Upper lobe of left lung (tissue), 6 donors: Measurements from ENCODE around the gene LCE1E. TPM values are rescaled to one million over a fixed set of nuclear protein-coding genes. Genes with fewer than 3 reads are reported as not detected.
A peak's percentile ranks its signal among the peaks of the same experiment; 100 is the strongest.

Experiments used
- ATAC-seq, 2 donors: fragments of 200-7000 bp; cut with Tn5 transposase; one replicate each; pipeline ENCODE4 v1.9.1; 2022; ENCODE audit warnings: mild to moderate bottlenecking in 2 of 2, moderate library complexity in 2 of 2; ENCODE audit not compliant: low FRiP score in 2 of 2
- DNase-seq, 2 donors: peaks; one replicate each; pipeline ENCODE4 v3.0.0-alpha.2; 2019 to 2020
- H3K27ac ChIP-seq, 4 donors: fragments of 200-600 bp; sonication (generic); one replicate each; pipeline ENCODE4 v1.5.1; 2016 to 2019
- H3K27me3 ChIP-seq, 4 donors: fragments of 200-600 bp; sonication (generic); one replicate each; pipeline ENCODE4 v1.5.1; 2017 to 2019
- H3K36me3 ChIP-seq, 4 donors: fragments of 200-600 bp; sonication (generic); one replicate each; pipeline ENCODE4 v1.5.1; 2016 to 2019
- H3K4me1 ChIP-seq, 4 donors: fragments of 200-600 bp; sonication (generic); one replicate each; pipeline ENCODE4 v1.5.1; 2018 to 2019
- H3K4me3 ChIP-seq, 4 donors: fragments of 200-600 bp; sonication (generic); one replicate each; pipeline ENCODE4 v1.5.1; 2017 to 2019; ENCODE audit warnings: mild to moderate bottlenecking in 2 of 4, moderate library complexity in 1 of 4
- H3K9me3 ChIP-seq, 4 donors: fragments of 200-600 bp; sonication (generic); one replicate each; pipeline ENCODE4 v1.5.1; 2018 to 2019
- EP300 ChIP-seq, 4 donors: sonication (generic); formaldehyde crosslinking; IDR thresholded peaks; one replicate each; pipeline ENCODE4 v1.5.1; 2017; ENCODE audit warnings: antibody characterized with exemption in 4 of 4, control low read depth in 2 of 4
- POLR2A ChIP-seq, 4 donors: fragments of 450-650 bp; IDR thresholded peaks; one replicate each; pipeline ENCODE4 v1.5.1; 2016 to 2017; ENCODE audit warnings: antibody characterized with exemption in 4 of 4, mild to moderate bottlenecking in 2 of 4
- POLR2AphosphoS5 ChIP-seq, 2 donors: sonication (generic); formaldehyde crosslinking; IDR thresholded peaks; one replicate each; pipeline ENCODE4 v1.5.1; 2017; ENCODE audit warnings: antibody characterized with exemption in 2 of 2
- WGBS, 2 donors: methylation state at CpG; one replicate each; pipeline ENCODE4 v1.1.5; 2017 to 2018; 5-methylcytosine and 5-hydroxymethylcytosine counted together
- total RNA-seq, 6 donors: library from RNA; depleted of rRNA in 4 of 6; stranded (reverse); fragments of >200 nt in 4 of 6; gene quantifications; one replicate each; pipeline versions ENCODE4 v1.1.0 to v1.2.1, GENCODE V29; 2016 to 2021
- TF ChIP-seq, protein P1 (sequence below), 6 experiments: fragments of 450-650 bp in 4 of 6; fragments of 200-600 bp in 2 of 6; sonication (generic) in 2 of 6; IDR thresholded peaks; one replicate each; pipeline ENCODE4 v1.5.1; 2016 to 2019; ENCODE audit warnings: antibody characterized with exemption in 6 of 6
- donor health status: DM: no; HTN: no; CAD: no; lungs with moderate emphysema.
- donor health status: DM: no; HTN: yes; CAD: no; lungs with severe emphysema.

LCE1E gene
- total RNA-seq, 6 donors from 2014 or later: not detected

DNA sequence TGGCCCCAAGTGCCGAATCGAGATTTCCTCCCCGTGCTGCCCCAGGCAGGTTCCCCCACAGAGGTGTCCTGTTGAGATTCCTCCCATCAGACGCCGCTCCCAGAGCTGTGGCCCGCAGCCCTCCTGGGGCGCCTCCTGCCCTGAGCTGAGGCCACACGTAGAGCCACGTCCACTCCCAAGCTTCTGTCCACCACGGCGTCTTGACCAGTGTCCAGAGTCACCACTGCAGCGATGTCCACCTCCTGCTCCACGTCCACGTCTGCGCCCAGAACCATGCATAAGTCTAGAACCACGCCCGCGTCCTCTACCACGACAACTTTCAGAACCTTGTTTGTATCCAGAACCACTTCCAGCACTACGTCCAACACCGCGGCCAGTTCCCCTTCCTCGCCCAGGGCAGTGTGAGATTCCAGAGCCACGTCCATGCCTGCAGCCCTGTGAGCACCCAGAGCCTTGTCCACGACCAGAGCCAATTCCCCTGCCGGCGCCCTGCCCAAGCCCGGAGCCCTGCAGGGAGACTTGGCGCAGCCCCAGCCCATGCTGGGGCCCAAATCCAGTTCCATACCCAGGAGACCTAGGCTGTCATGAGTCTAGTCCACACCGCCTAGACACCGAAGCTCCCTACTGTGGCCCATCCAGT lies 25.4 kb upstream of the LCE1E start:
- Histone ChIP-seq H3K27ac (no peak overlapping the region), H3K9me3 (no peaks in the 10 kb centered on the region), H3K36me3 (no peaks in the 10 kb centered on the region), H3K4me1 (no peaks in the 10 kb centered on the region), H3K27me3 (no peaks in the 10 kb centered on the region), H3K4me3 (no peak overlapping the region)
- 92 to 93% methylated on average over 27 to 31 of the region's 31 CpGs for WGBS, 2 donors
- DNase-seq (peak in 1 of 2 donors; percentile 71), ATAC-seq (peak; percentile 24 to 32)
- no peak for TF ChIP-seq POLR2A (IDR thresholded peaks at IDR 0.05)

DNA sequence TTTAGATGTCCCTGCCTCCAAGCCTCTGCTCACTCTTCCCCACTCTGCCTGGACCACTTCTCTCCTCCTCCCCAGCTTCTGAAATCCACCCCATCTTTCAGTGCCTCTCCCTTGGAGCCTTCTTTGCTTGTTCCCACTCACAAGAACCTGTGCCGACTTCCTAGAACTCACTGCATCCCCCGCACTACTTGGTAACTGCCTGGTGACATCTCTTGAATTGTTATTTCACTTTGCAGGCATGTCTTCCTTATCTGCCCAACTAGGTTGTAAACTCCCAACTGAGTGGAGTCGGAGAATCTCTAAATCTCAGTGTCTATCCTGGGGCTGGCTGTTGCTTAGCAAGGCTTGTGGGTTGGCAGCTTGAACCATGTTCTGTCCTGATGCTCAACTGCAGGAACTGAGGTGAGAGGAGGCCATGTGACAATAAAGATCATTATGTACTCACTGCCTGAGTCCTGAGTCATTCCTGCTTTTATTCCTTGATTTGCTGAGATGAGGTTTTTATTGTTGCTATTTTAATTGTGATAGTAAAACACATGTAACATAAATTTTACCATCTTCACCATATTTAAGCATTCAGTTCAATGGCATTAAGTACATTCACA lies 24.3 kb upstream of the LCE1E start:
- ATAC-seq: no peak
- TF ChIP-seq, protein P1, sequence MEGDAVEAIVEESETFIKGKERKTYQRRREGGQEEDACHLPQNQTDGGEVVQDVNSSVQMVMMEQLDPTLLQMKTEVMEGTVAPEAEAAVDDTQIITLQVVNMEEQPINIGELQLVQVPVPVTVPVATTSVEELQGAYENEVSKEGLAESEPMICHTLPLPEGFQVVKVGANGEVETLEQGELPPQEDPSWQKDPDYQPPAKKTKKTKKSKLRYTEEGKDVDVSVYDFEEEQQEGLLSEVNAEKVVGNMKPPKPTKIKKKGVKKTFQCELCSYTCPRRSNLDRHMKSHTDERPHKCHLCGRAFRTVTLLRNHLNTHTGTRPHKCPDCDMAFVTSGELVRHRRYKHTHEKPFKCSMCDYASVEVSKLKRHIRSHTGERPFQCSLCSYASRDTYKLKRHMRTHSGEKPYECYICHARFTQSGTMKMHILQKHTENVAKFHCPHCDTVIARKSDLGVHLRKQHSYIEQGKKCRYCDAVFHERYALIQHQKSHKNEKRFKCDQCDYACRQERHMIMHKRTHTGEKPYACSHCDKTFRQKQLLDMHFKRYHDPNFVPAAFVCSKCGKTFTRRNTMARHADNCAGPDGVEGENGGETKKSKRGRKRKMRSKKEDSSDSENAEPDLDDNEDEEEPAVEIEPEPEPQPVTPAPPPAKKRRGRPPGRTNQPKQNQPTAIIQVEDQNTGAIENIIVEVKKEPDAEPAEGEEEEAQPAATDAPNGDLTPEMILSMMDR (IDR thresholded peaks at IDR 0.05): no peak
- TF ChIP-seq POLR2AphosphoS5 (IDR thresholded peaks at IDR 0.05) (no peak), POLR2A (IDR thresholded peaks at IDR 0.05) (no peak), EP300 (IDR thresholded peaks at IDR 0.05) (no peak)
- H3K36me3 ChIP-seq: no peaks in the 10 kb centered on the region
- H3K27ac ChIP-seq: no peak overlapping the region
- H3K4me3 ChIP-seq: no peak overlapping the region
- no peaks in the 10 kb centered on the region for H3K4me1 ChIP-seq
- no peaks in the 10 kb centered on the region for H3K27me3 ChIP-seq
- 73 to 85% methylated on average over 3 of the region's 3 CpGs for WGBS, 2 donors
- DNase-seq: no peak
- no peaks in the 10 kb centered on the region for H3K9me3 ChIP-seq

DNA sequence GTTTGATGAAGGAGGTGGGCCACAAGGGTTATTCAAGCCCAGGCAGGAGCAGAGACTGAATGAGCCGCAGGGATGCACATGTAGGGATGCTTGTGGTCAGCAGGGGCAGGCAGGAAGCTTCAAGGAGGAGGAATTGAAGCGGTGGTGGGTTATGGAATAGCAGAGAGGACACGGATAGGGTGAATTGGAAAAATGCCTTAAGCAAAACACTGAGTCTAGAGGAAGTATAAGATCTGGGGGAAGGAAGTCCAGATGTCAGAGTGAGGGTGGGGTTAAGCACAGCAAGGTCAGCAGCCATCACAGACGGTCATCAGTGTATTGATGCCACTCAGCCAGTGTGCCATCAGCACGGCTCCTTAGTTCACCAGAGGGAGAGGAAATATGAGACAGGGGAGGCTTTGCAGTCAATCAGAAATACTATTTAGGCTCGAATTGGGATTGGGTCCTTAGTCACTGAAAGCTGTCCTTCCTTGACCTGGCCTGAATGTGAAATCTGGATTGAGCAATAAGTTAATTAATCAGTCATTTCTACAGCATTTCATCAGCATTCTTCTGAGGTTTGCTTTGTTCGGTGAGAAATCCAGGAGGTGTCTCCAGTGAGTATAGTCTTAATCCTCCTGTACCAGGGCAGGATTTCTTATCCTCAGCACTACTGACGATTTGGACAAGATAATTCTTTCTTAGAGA lies 17.1 kb upstream of the LCE1E start:
- Histone ChIP-seq H3K4me3 (no peak overlapping the region), H3K4me1 (no peaks in the 10 kb centered on the region), H3K36me3 (no peaks in the 10 kb centered on the region), H3K9me3 (no peaks in the 10 kb centered on the region), H3K27me3 (no peaks in the 10 kb centered on the region), H3K27ac (no peak overlapping the region)
- ATAC-seq (no peak), DNase-seq (no peak)
- 48 to 56% methylated on average over 8 of the region's 8 CpGs for WGBS, 2 donors
- TF ChIP-seq EP300 (IDR thresholded peaks at IDR 0.05): no peak
- TF ChIP-seq POLR2A (IDR thresholded peaks at IDR 0.05): no peak
- no peak for TF ChIP-seq POLR2AphosphoS5 (IDR thresholded peaks at IDR 0.05)
- TF ChIP-seq, protein P1 (IDR thresholded peaks at IDR 0.05): no peak

DNA sequence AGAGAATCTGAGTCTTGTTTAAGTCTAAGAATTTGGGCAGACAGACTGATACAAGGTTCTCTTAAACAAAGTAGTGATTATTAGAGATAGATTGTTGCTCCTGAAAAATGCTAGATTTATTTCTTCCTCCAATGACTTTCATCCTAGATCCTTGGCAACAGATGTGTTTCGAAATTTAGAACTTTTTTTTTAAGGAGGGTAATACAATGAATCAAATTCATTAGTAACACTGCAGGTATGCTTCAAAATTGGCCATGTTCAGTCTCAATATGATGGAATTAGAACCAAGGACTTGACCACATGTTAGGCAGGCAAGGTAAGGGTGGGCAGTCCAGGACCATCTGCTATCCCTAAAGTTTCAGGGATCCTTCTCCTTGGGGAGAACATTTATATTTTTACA lies 15.6 kb upstream of the LCE1E start:
- TF ChIP-seq POLR2A (IDR thresholded peaks at IDR 0.05) (no peak), POLR2AphosphoS5 (IDR thresholded peaks at IDR 0.05) (no peak), EP300 (IDR thresholded peaks at IDR 0.05) (no peak)
- TF ChIP-seq, protein P1 (IDR thresholded peaks at IDR 0.05): no peak
- Histone ChIP-seq H3K27me3 (no peaks in the 10 kb centered on the region), H3K4me1 (no peaks in the 10 kb centered on the region), H3K9me3 (no peaks in the 10 kb centered on the region), H3K36me3 (no peaks in the 10 kb centered on the region), H3K27ac (no peak overlapping the region), H3K4me3 (no peak overlapping the region)
- ATAC-seq: no peak
- no peak for DNase-seq
- WGBS, 2 donors: 78 to 87% methylated on average over 1 of the region's 1 CpG

DNA sequence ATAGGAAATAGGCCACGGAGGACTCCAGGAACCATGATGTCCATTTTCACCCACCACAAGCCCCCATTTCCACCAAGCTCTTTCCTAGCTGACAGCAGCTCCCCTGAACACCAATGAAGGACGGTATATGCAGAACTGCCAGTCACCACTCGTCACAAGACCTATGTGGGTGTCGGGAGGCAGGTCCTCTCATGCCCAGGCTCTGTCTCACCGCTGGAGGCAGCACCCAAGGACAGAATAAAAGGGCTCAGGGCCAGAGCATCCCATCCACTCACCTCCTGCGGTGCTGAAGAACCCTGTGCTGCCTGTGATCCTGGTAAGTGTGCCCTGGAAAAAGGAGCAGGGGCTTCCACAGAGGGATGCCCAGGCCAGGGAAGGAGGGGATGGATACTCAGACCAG lies 11.2 kb upstream of the LCE1E start, which contains the start of gene LCE1F:
TSS of gene LCE1F (plus strand) at position 266 of the 400 bp plus-strand sequence. CDS start 1,232 bp downstream, outside the sequence.
- no peaks in the 10 kb centered on the region for H3K4me1 ChIP-seq
- DNase-seq (no peak), ATAC-seq (no peak)
- H3K27me3 ChIP-seq: no peaks in the 10 kb centered on the region
- no peak within 1 kb of the TSS for H3K27ac ChIP-seq
- WGBS, 2 donors: 67 to 73% methylated on average over 6 of the region's 6 CpGs
- TF ChIP-seq POLR2AphosphoS5 (IDR thresholded peaks at IDR 0.05) (no peak), EP300 (IDR thresholded peaks at IDR 0.05) (no peak), POLR2A (IDR thresholded peaks at IDR 0.05) (no peak)
- TF ChIP-seq, protein P1 (IDR thresholded peaks at IDR 0.05): no peak
- H3K36me3 ChIP-seq: no peaks in the 10 kb centered on the region
- H3K4me3 ChIP-seq: no peak within 1 kb of the TSS
- H3K9me3 ChIP-seq: no peaks in the 10 kb centered on the region
